Panc1 (cell line): ENCODE measurements around the gene ZNF407.

Experiments
- CTCF ChIP-seq: fragments of 450-650 bp; IDR thresholded peaks from 2 replicates; pipeline ENCODE4 v1.5.1; 2017; ENCODE audit warnings: mild to moderate bottlenecking
- POLR2AphosphoS5 ChIP-seq: IDR thresholded peaks from 2 replicates; pipeline ENCODE4 v1.6.1; 2012; ENCODE audit warnings: mild to moderate bottlenecking, low read depth, low read length, moderate library complexity
- REST ChIP-seq, 2 experiments: IDR thresholded peaks; 2 replicates each; pipeline ENCODE4 v1.6.1; 2011 to 2012; ENCODE audit warnings: low read depth in 2 of 2, control low read depth in 1 of 2, low read length in 1 of 2, mild to moderate bottlenecking in 1 of 2, moderate library complexity in 1 of 2; ENCODE audit not compliant: insufficient read depth in 1 of 2
- SIN3A ChIP-seq: IDR thresholded peaks from 2 replicates; pipeline ENCODE4 v1.6.1; 2012; ENCODE audit warnings: low read depth, mild to moderate bottlenecking, low read length, moderate library complexity, borderline replicate concordance; ENCODE audit not compliant: insufficient read depth
- TCF7L2 ChIP-seq: IDR thresholded peaks from 2 replicates; pipeline ENCODE4 v1.6.1; 2011; ENCODE audit warnings: mild to moderate bottlenecking, low read depth, low read length, inconsistent platforms

- TF ChIP-seq CTCF (no peak), POLR2AphosphoS5 (no peak), TCF7L2 (no peak), SIN3A (no peak), REST (IDR thresholded peaks at IDR 0.05; ENCODE audit: insufficient read depth in 1 of 2, low read depth in 2 of 2, low read length in 1 of 2) (no peak)
Observed at GRCh38 chr18:74791501-74792194, 194.0 kb downstream of the ZNF407 start.
